PFSK-1 (cell line): ENCODE results near the gene HS3ST3A1.

ENCODE experiments used
- FOXP2 ChIP-seq: optimal IDR thresholded peaks from 2 replicates; pipeline ENCODE3; 2011; ENCODE audit warnings: borderline replicate concordance, control low read depth, inconsistent platforms; ENCODE audit not compliant: insufficient read depth; ENCODE audit errors: extremely low read length, extremely low read depth
- POLR2AphosphoS5 ChIP-seq: IDR thresholded peaks from 2 replicates; pipeline ENCODE4 v1.6.1; 2012; ENCODE audit warnings: low read depth, mild to moderate bottlenecking, control low read depth, low read length, moderate library complexity
- SIN3A ChIP-seq: IDR thresholded peaks from 2 replicates; pipeline ENCODE4 v1.6.1; 2012; ENCODE audit warnings: mild to moderate bottlenecking, low read length, moderate library complexity, borderline replicate concordance; ENCODE audit not compliant: insufficient read depth
- TAF1 ChIP-seq: IDR thresholded peaks from 2 replicates; pipeline ENCODE4 v1.6.1; 2012; ENCODE audit warnings: low read length, control low read depth, borderline replicate concordance; ENCODE audit not compliant: insufficient read depth
- TF ChIP-seq, protein P1 (sequence below), 2 experiments: IDR thresholded peaks; 2 replicates each; pipeline versions ENCODE4 v1.6.1 to v1.8.0; 2011 to 2012; ENCODE audit warnings: low read depth in 2 of 2, low read length in 2 of 2, control low read depth in 1 of 2, inconsistent platforms in 1 of 2, mild to moderate bottlenecking in 1 of 2, moderate library complexity in 1 of 2; ENCODE audit not compliant: insufficient read depth in 1 of 2

The HS3ST3A1 gene

DNA sequence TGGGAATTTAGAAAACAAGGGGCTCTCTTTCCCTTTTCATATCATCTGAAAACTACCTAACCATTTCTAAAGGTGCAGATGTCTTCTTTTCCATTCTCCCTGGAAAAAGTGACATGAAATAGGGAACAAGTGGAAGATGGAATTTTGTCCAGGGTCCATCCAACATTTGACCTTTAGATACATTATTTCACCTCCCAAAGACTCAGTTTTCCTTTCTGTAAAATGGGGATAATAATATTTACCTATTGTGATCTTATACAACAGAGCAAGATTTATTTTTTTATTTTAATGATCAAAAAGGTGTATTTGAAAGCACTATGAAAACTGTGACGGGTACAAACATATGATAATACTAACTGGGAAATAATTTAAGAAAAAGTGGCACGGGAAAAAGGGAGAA lies 106.3 kb downstream of the HS3ST3A1 start:
- no peak for TF ChIP-seq SIN3A
- TF ChIP-seq, protein P1, sequence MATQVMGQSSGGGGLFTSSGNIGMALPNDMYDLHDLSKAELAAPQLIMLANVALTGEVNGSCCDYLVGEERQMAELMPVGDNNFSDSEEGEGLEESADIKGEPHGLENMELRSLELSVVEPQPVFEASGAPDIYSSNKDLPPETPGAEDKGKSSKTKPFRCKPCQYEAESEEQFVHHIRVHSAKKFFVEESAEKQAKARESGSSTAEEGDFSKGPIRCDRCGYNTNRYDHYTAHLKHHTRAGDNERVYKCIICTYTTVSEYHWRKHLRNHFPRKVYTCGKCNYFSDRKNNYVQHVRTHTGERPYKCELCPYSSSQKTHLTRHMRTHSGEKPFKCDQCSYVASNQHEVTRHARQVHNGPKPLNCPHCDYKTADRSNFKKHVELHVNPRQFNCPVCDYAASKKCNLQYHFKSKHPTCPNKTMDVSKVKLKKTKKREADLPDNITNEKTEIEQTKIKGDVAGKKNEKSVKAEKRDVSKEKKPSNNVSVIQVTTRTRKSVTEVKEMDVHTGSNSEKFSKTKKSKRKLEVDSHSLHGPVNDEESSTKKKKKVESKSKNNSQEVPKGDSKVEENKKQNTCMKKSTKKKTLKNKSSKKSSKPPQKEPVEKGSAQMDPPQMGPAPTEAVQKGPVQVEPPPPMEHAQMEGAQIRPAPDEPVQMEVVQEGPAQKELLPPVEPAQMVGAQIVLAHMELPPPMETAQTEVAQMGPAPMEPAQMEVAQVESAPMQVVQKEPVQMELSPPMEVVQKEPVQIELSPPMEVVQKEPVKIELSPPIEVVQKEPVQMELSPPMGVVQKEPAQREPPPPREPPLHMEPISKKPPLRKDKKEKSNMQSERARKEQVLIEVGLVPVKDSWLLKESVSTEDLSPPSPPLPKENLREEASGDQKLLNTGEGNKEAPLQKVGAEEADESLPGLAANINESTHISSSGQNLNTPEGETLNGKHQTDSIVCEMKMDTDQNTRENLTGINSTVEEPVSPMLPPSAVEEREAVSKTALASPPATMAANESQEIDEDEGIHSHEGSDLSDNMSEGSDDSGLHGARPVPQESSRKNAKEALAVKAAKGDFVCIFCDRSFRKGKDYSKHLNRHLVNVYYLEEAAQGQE (IDR thresholded peaks at IDR 0.05; ENCODE audit: insufficient read depth in 1 of 2, low read depth in 2 of 2, low read length in 2 of 2), result no peak
- TF ChIP-seq TAF1, result no peak
- TF ChIP-seq FOXP2, result no peak
- no peak for TF ChIP-seq POLR2AphosphoS5

DNA sequence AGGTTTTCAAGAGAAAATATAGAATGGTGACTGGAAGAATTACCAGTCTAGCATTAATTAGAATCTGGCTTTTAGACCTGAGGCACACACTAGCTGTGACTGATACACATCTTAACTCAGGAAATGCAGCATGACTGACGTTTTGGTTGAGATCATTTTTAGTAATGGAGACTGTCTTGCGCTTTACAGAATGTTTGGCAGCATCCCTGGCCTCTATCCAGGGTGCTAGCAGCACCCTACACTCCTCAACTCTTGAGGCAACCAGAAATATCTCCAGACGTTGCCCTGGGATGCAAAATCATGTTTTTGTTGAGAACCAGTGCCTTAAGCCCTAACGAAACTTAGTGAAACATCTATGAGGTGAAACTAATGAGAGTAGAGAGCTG lies 109.0 kb downstream of the HS3ST3A1 start:
- TF ChIP-seq FOXP2 (no peak), POLR2AphosphoS5 (no peak)
- TF ChIP-seq, protein P1 (IDR thresholded peaks at IDR 0.05; ENCODE audit: insufficient read depth in 1 of 2, low read depth in 2 of 2, low read length in 2 of 2), result peak; percentile 79 to 92

DNA sequence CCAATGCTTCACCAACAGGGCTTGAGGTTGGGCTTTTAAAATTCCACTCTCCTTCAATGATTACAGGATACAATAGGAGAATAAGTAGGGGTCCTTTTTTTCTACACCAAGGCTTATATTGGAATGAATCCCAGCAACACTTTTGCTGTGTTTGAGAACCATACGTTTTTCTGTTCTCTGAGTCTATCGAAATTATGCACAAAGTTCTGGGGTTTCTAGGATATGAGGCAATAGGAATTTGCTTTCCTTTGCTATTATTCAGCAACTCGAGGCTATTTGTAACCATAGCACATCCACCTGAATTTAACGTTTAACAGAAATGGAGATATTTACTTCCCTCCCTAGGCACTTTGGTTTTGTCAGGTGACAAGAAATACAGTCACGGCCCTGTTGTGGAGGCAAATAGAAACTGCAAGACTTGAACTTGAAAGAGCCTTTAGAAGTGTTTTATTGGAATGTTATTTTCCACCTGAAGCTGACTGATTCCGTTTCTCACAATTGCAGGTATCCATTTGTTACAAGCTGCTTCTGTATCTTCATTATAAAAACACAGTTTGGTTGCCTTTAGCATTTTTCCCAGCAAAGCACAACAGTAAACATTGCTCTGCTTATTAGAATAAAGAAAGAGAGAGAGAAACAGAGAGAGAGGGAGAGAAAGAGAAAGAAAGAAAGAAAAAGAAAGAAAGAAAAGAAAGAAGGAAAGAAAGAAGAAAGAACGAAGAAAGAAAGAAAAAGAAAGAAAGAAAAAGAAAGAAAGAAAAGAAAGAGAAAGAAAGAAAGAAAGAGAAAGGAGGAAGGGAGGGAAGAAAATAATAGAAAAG lies 109.6 kb downstream of the HS3ST3A1 start:
- no peak for TF ChIP-seq TAF1
- no peak for TF ChIP-seq FOXP2
- TF ChIP-seq, protein P1 (IDR thresholded peaks at IDR 0.05; ENCODE audit: insufficient read depth in 1 of 2, low read depth in 2 of 2, low read length in 2 of 2), result no peak
- no peak for TF ChIP-seq SIN3A
- TF ChIP-seq POLR2AphosphoS5, result no peak

DNA sequence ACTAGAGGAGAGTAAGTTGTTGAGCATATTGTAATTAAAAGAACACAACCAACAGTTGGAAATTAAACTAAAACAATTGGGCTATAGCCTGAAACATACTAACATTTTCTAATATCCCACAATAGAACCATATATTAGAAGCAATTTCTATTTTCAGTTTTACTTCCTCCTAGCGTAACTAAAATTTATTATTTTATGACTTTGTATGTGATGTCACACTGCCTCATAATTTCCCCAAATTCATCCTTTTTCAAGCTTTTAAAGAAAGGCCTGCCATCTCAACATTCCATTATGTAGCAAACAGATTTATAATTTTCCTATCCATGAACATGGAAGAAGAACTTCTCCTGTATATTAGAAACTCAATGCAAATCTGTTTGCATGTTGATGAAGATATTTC lies 110.2 kb downstream of the HS3ST3A1 start:
- TF ChIP-seq TAF1 (no peak), SIN3A (no peak), FOXP2 (no peak), POLR2AphosphoS5 (no peak)
- TF ChIP-seq, protein P1 (IDR thresholded peaks at IDR 0.05; ENCODE audit: insufficient read depth in 1 of 2, low read depth in 2 of 2, low read length in 2 of 2), result no peak
